Naive thymus-derived CD8-positive, alpha-beta T cell (primary cell): ENCODE results near the gene CPS1. TPM values are rescaled to one million over a fixed set of nuclear protein-coding genes. Genes with fewer than 3 reads are reported as not detected.

Experiments
- ATAC-seq, 2 donors: fragments of 150-1000 bp; cut with Tn5 transposase in 1 of 2; sonication (Bioruptor Pico), chemical (Tn5 transposase) in 1 of 2; 1 replicate in 1 of 2; 2 replicates in 1 of 2; pipeline ENCODE4 v1.10.0; 2021; ENCODE audit warnings: mild to moderate bottlenecking in 2 of 2, moderate library complexity in 2 of 2
- POLR2A ChIA-PET: fragments of 350-600 bp; sonication (Branson Sonifier 250); formaldehyde crosslinking; loops from one replicate; lab custom pipeline; 2021; ENCODE audit warnings: antibody characterized with exemption; lab: Charles Lee
- DNase-seq, 10 donors: peaks; one replicate each; pipeline versions ENCODE4 v3.0.0 to v3.0.0-alpha.2; 2020 to 2022
- H3K27ac Mint-ChIP-seq, 10 donors: one replicate each; pipeline ENCODE4 v1.8.0; 2020 to 2022; ENCODE audit warnings: mild to moderate bottlenecking in 10 of 10, mixed read lengths in 10 of 10, moderate library complexity in 4 of 10, inconsistent platforms in 1 of 10
- H3K27me3 Mint-ChIP-seq, 5 donors: one replicate each; pipeline ENCODE4 v1.8.0; 2021 to 2022; ENCODE audit warnings: mixed read lengths in 5 of 5
- H3K36me3 Mint-ChIP-seq, 3 donors: one replicate each; pipeline ENCODE4 v1.8.0; 2020 to 2022; ENCODE audit warnings: mixed read lengths in 3 of 3, mild to moderate bottlenecking in 2 of 3, inconsistent platforms in 1 of 3
- H3K4me1 Mint-ChIP-seq, 4 donors: one replicate each; pipeline ENCODE4 v1.8.0; 2021 to 2022; ENCODE audit warnings: mixed read lengths in 4 of 4
- H3K4me3 Mint-ChIP-seq, 10 donors: one replicate each; pipeline ENCODE4 v1.8.0; 2020 to 2022; ENCODE audit warnings: mild to moderate bottlenecking in 10 of 10, mixed read lengths in 10 of 10, moderate library complexity in 6 of 10, inconsistent platforms in 1 of 10
- H3K9me3 Mint-ChIP-seq, 9 donors: one replicate each; pipeline ENCODE4 v1.8.0; 2020 to 2022; ENCODE audit warnings: mixed read lengths in 9 of 9, mild to moderate bottlenecking in 3 of 9, inconsistent platforms in 1 of 9, moderate library complexity in 1 of 9
- polyA plus RNA-seq, 3 donors: library from polyadenylated mRNA; unstranded; fragments of 300-500 nt; fragmentation: Illumina TruSeq; gene quantifications; one replicate each; pipeline ENCODE4 v1.2.3, GENCODE V29; 2021
- total RNA-seq, 8 experiments: library from RNA in 2 of 8; stranded (reverse) in 2 of 8; gene quantifications; one replicate each; pipeline ENCODE4 v1.2.3 and lab custom pipeline; 2021 to 2026

CPS1 gene
- total and polyA plus RNA-seq, 5 experiments from 2014 or later, result 0.46 to 0.55 (median 0.49) TPM; not detected in 2

DNA sequence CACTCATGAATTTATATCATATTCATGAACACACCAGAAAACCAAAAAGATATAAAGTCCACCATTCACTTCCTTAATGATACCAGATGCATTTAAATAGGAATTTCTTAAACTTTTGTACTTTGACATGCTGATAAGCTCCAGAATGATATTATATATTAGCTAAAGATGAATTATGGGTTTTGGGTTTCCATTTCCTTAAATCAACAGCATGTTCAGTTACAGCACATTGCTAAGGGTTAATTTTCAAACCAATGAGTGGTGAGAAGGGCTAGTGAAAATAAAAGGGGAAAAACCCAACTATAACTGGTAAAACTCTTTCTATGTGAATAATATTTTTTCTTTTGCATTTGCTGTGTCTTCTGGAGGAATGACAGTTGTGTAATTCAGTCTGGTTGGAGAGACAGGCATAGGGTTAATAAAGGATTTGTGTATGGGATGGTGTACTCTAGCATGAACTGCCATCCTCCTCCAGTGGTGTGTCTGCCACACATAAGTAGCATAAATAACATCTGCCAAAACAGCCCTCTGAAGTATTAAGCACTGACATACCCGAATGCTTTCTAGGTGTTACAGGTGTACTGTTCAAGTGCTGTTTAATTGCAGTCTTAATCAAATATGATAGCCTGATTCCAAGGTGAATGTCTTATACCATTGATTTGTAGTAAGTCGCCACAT, 19.3 kb upstream of the CPS1 start:
- no peak overlapping the region for H3K4me3 Mint-ChIP-seq
- no peaks in the 10 kb centered on the region for H3K4me1 Mint-ChIP-seq
- H3K27ac Mint-ChIP-seq, result no peak overlapping the region
- no peak for ATAC-seq
- DNase-seq, result no peak
- peaks cover 0 to 2% (median 2%) of the 10 kb centered on the region in 5 donors for H3K27me3 Mint-ChIP-seq
- H3K9me3 Mint-ChIP-seq, result no peaks in the 10 kb centered on the region
- POLR2A ChIA-PET, result no interaction called here
- H3K36me3 Mint-ChIP-seq, result no peaks in the 10 kb centered on the region

DNA sequence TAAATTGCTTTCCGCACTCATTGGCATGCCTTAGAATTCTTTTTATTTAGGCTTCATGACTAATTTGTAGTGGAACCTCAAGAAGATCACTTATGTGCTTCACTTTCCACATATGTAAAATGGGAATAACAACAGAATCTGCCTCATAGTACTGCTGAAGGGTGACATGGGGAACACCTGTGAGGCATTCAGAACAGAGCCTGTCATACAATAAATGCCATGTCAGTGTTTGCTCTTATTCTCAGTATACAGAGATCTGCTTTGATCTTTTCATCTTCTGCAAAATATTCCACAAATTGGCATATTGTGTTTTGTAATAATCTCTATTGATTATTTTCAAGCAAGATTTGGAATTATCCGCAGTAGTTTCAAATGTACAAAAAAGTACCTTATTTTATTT, 17.4 kb upstream of the CPS1 start:
- Mint-ChIP-seq H3K27ac (no peak overlapping the region), H3K4me3 (no peak overlapping the region), H3K36me3 (no peaks in the 10 kb centered on the region), H3K4me1 (no peaks in the 10 kb centered on the region), H3K9me3 (no peaks in the 10 kb centered on the region), H3K27me3 (peaks cover 0 to 5% (median 2%) of the 10 kb centered on the region in 5 donors)
- ATAC-seq (no peak), DNase-seq (no peak)
- POLR2A ChIA-PET, result no interaction called here

- H3K4me1 Mint-ChIP-seq, result no peaks in the 10 kb centered on the region
- POLR2A ChIA-PET, result no interaction called here
- DNase-seq, result no peak
- no peak overlapping the region for H3K27ac Mint-ChIP-seq
- no peaks in the 10 kb centered on the region for H3K36me3 Mint-ChIP-seq
- H3K9me3 Mint-ChIP-seq, result no peaks in the 10 kb centered on the region
- peaks cover 0 to 5% (median 2%) of the 10 kb centered on the region in 5 donors for H3K27me3 Mint-ChIP-seq
- no peak overlapping the region for H3K4me3 Mint-ChIP-seq
- ATAC-seq, result no peak
Measured at GRCh38 chr2:210539578-210540416, 16.6 kb upstream of the CPS1 start.

DNA sequence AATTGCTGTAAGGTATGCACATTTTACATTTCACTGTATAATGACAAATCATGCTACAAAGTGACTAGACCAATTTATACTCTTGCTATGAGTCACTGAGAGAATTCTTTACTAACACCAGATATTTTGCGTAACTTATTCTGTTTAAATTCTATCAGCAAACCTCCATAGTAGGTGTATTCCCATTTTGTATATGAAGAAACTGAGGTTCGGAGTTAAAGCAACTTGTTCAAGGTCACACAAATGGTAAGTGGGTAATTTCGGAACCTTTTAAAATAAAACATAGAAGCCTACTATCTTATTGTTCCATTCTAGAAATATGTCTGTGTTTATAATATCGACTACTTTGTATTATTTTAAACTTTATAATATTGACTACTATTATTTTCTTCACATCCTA, 15.9 kb upstream of the CPS1 start:
- Mint-ChIP-seq H3K4me1 (no peaks in the 10 kb centered on the region), H3K27me3 (peaks cover 0 to 5% (median 2%) of the 10 kb centered on the region in 5 donors), H3K4me3 (no peak overlapping the region), H3K27ac (no peak overlapping the region), H3K9me3 (no peaks in the 10 kb centered on the region), H3K36me3 (no peaks in the 10 kb centered on the region)
- no peak for ATAC-seq
- DNase-seq, result no peak
- POLR2A ChIA-PET, result no interaction called here

- ATAC-seq (no peak), DNase-seq (no peak)
- no peak overlapping the region for H3K4me3 Mint-ChIP-seq
- POLR2A ChIA-PET, result no interaction called here
- H3K27me3 Mint-ChIP-seq, result peaks cover 0 to 5% (median 2%) of the 10 kb centered on the region in 5 donors
- H3K4me1 Mint-ChIP-seq, result no peaks in the 10 kb centered on the region
- no peaks in the 10 kb centered on the region for H3K9me3 Mint-ChIP-seq
- no peaks in the 10 kb centered on the region for H3K36me3 Mint-ChIP-seq
- no peak overlapping the region for H3K27ac Mint-ChIP-seq
Measured at GRCh38 chr2:210540900-210541289, 15.5 kb upstream of the CPS1 start.

DNA sequence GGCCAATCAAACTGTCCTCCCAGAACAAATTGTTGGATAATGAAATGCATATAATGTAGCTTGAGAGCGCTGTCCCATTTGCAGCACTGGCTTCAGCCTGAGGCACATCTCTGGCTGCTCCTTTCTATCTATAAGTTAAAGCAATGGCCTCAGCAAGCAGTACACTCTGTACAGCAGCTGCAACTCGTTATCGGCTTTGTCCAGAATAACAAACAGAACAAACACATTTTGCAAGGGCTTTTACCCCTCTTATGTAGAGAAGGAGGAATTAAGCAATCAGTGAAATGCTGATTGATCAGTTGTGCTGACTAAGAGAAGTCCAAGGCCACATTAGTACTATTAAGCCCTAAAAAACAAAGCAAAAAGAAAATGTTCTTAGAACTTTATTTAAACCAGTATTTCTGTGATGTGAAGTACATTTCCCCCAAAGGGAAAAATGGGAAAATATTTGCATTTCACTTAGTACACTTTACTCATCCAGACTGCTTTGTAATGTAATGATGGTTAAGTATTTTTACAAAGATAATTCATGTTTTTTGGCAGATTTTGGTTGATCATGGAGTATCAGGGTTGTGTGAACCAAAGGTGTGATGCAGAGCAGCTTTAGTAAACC, 15.0 kb upstream of the CPS1 start:
- ATAC-seq (no peak), DNase-seq (no peak)
- POLR2A ChIA-PET, result no interaction called here
- Mint-ChIP-seq H3K27me3 (peaks cover 0 to 5% (median 2%) of the 10 kb centered on the region in 5 donors), H3K36me3 (no peaks in the 10 kb centered on the region), H3K4me3 (no peak overlapping the region), H3K9me3 (no peaks in the 10 kb centered on the region), H3K4me1 (no peaks in the 10 kb centered on the region), H3K27ac (no peak overlapping the region)

DNA sequence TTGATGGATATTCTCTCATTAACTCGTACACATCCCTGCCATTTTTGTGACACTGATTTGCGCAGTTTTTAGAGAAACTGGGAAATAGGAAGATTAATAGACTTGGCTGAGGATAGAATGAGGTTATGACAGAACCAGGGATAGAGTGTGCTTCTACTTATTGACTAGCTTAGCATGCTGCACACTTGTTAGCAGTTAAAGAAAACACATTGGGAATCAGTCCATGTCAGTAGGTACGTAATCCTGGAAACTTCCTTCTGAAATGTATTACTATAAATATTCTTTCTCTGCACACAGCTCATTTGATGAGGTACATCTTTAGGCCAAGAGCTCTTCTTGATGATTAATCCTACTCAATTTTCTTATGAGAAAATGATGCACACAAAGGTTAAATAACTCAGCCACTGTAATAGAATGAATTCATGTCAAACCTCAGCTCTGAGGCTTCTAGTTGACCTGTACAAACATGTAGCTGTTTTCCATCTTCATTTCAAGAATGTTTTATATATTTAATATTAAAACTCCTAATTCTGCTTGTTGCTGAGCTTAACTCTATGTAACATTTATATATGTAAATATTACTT, 12.3 kb upstream of the CPS1 start:
- POLR2A ChIA-PET, result no interaction called here
- Mint-ChIP-seq H3K9me3 (no peaks in the 10 kb centered on the region), H3K36me3 (no peaks in the 10 kb centered on the region), H3K4me1 (no peaks in the 10 kb centered on the region), H3K4me3 (no peak overlapping the region), H3K27me3 (peaks cover 0 to 5% (median 2%) of the 10 kb centered on the region in 5 donors), H3K27ac (no peak overlapping the region)
- no peak for ATAC-seq
- no peak for DNase-seq

- no peaks in the 10 kb centered on the region for H3K36me3 Mint-ChIP-seq
Measured at GRCh38 chr2:210544831-210545230, 11.6 kb upstream of the CPS1 start.

DNA sequence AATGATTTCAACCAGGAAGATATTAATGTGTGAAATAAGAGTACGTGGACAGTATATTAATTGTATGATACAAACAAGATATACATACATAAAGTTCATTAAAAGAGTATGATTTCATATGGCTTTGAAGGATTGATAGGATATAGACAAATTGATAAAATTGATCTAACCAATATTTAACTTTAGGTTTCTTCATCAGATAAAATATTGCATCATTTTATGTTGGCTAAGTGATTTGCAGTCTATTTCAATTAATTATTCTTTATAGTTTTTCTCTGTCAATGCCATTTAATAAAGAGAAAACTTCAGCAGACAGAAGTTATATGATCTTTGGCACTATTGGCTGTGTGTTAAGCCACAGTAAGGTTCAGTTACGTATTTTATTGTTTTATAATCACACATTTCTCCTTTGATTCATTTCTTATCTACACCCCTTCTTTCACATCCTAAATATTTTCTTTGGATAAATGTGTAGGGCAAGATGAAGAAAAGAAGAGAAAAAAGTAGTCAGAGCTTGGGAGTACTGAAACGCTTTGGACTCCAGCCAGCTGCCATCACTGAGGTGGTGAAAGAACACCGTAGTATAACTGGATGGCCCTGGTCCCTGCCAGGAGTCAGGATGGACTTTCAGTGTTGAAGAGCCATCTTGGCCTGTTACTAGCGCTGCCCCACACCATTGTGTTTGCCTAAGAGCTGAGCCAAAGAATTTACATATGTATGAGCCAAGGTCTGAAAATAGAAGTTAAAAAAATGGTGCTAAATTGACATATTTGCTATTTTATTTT, 9.8 kb upstream of the CPS1 start:
- Mint-ChIP-seq H3K4me1 (no peaks in the 10 kb centered on the region), H3K27me3 (peaks cover under 1 to 6% (median 4%) of the 10 kb centered on the region in 5 donors), H3K36me3 (no peaks in the 10 kb centered on the region), H3K4me3 (no peak overlapping the region), H3K9me3 (no peaks in the 10 kb centered on the region), H3K27ac (no peak overlapping the region)
- POLR2A ChIA-PET, result no interaction called here
- ATAC-seq (no peak), DNase-seq (no peak)

More at GRCh38 chr2:210544831-210545230, 11.6 kb upstream of the CPS1 start:
- Mint-ChIP-seq H3K4me3 (no peak overlapping the region), H3K27ac (no peak overlapping the region), H3K27me3 (peaks cover 0 to 5% (median 2%) of the 10 kb centered on the region in 5 donors), H3K4me1 (no peaks in the 10 kb centered on the region), H3K9me3 (no peaks in the 10 kb centered on the region)
- no peak for ATAC-seq
- POLR2A ChIA-PET, result no interaction called here
- no peak for DNase-seq

GRCh38 chr2:210548031-210548430, 8.4 kb upstream of the CPS1 start:
- H3K36me3 Mint-ChIP-seq, result no peaks in the 10 kb centered on the region
- POLR2A ChIA-PET, result no interaction called here
- no peaks in the 10 kb centered on the region for H3K9me3 Mint-ChIP-seq
- no peaks in the 10 kb centered on the region for H3K4me1 Mint-ChIP-seq
- H3K27me3 Mint-ChIP-seq, result peaks cover 4 to 14% (median 6%) of the 10 kb centered on the region in 5 donors
- H3K27ac Mint-ChIP-seq, result no peak overlapping the region
- no peak overlapping the region for H3K4me3 Mint-ChIP-seq
- DNase-seq (no peak), ATAC-seq (no peak)

- ATAC-seq (no peak), DNase-seq (no peak)
- no peak overlapping the region for H3K4me3 Mint-ChIP-seq
- no peaks in the 10 kb centered on the region for H3K4me1 Mint-ChIP-seq
- H3K27me3 Mint-ChIP-seq, result peaks cover 4 to 20% (median 8%) of the 10 kb centered on the region in 5 donors
- no peaks in the 10 kb centered on the region for H3K9me3 Mint-ChIP-seq
- no peaks in the 10 kb centered on the region for H3K36me3 Mint-ChIP-seq
- H3K27ac Mint-ChIP-seq, result no peak overlapping the region
- POLR2A ChIA-PET, result no interaction called here
Measured at GRCh38 chr2:210548878-210549384, 7.5 kb upstream of the CPS1 start.

GRCh38 chr2:210551001-210551400, 5.4 kb upstream of the CPS1 start:
- POLR2A ChIA-PET, result no interaction called here
- no peaks in the 10 kb centered on the region for H3K4me1 Mint-ChIP-seq
- no peak overlapping the region for H3K27ac Mint-ChIP-seq
- H3K36me3 Mint-ChIP-seq, result no peaks in the 10 kb centered on the region
- no peaks in the 10 kb centered on the region for H3K9me3 Mint-ChIP-seq
- ATAC-seq, result no peak
- DNase-seq, result no peak
- peaks cover 4 to 35% (median 10%) of the 10 kb centered on the region in 5 donors for H3K27me3 Mint-ChIP-seq
- H3K4me3 Mint-ChIP-seq, result no peak overlapping the region
